Fibroblast of upper back skin (primary cell): Measurements from ENCODE around the gene CEMIP.

ENCODE experiments used
- DNase-seq: peaks from one replicate; pipeline ENCODE4 v3.0.0-alpha.2; 2013

Gene CEMIP, protein sequence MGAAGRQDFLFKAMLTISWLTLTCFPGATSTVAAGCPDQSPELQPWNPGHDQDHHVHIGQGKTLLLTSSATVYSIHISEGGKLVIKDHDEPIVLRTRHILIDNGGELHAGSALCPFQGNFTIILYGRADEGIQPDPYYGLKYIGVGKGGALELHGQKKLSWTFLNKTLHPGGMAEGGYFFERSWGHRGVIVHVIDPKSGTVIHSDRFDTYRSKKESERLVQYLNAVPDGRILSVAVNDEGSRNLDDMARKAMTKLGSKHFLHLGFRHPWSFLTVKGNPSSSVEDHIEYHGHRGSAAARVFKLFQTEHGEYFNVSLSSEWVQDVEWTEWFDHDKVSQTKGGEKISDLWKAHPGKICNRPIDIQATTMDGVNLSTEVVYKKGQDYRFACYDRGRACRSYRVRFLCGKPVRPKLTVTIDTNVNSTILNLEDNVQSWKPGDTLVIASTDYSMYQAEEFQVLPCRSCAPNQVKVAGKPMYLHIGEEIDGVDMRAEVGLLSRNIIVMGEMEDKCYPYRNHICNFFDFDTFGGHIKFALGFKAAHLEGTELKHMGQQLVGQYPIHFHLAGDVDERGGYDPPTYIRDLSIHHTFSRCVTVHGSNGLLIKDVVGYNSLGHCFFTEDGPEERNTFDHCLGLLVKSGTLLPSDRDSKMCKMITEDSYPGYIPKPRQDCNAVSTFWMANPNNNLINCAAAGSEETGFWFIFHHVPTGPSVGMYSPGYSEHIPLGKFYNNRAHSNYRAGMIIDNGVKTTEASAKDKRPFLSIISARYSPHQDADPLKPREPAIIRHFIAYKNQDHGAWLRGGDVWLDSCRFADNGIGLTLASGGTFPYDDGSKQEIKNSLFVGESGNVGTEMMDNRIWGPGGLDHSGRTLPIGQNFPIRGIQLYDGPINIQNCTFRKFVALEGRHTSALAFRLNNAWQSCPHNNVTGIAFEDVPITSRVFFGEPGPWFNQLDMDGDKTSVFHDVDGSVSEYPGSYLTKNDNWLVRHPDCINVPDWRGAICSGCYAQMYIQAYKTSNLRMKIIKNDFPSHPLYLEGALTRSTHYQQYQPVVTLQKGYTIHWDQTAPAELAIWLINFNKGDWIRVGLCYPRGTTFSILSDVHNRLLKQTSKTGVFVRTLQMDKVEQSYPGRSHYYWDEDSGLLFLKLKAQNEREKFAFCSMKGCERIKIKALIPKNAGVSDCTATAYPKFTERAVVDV (N-terminal part only)

DNA sequence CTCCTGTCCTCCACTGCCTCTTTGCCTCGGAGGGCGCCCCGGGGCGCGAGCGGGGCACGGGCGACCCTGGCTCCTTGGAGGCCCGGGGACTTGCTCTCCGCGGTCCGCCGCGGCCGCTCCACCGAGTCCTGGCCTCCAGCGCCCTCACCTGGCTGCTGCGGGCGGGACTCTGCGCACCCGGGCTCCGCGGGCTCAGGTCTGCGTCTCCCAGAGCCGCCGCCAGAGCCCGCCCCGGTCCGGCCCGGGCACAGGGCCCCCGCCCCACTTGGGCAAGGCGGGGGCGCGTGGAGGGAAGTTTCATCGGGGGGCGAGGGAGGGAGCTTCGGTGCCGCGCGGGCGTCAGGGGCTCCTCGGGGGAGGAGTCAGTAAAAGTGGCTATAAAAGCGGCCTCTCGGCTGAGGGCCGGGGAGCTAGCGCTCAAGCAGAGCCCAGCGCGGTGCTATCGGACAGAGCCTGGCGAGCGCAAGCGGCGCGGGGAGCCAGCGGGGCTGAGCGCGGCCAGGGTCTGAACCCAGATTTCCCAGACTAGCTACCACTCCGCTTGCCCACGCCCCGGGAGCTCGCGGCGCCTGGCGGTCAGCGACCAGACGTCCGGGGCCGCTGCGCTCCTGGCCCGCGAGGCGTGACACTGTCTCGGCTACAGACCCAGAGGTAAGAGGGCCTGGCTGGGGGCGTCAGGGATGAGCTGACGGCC, at the start of gene CEMIP:
CEMIP (plus strand) TSS at position 407 of the 694 bp plus-strand sequence. CDS start 94,510 bp downstream, outside the sequence.
- DNase-seq, result peak; percentile 80

DNA sequence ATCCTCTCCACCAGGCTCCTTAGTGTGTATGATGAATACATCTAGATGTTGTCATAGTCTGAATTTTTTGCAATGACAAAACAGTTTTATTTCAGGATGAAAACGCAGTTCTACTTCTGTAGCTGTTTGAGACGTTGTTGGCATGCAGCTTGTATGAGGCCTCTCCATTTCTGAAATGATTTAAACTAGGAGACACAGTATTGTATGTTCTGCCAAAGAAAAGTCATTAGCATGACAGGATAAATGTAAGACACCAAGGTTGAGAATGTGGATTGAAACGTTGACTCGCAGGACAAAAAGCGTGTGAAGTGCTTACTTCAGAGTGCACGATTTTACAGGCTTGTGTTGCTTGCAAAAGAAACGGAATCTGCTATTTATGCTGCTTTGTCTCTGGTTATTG, 48.8 kb upstream of the CEMIP start:
- peak; percentile 28 for DNase-seq

DNA sequence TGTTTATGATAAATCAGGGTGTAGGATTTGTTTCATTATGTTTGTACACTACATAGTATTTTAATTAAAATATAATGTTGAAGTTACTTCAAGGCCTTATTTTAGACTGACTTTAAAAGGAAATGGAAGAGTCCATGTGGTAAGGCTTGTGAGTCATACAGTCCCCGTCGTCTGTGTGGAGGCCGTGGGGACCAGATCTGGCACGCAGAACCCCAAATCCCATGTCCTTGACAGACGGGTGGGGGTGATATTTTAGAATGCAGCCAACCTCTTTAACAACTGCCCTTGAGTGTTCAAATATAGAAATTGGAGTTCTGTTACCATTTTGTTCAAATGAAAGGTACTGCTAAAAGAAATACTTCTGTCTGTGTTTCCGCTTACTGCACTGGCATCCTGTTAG, 48.2 kb upstream of the CEMIP start:
- peak; percentile 20 for DNase-seq

DNA sequence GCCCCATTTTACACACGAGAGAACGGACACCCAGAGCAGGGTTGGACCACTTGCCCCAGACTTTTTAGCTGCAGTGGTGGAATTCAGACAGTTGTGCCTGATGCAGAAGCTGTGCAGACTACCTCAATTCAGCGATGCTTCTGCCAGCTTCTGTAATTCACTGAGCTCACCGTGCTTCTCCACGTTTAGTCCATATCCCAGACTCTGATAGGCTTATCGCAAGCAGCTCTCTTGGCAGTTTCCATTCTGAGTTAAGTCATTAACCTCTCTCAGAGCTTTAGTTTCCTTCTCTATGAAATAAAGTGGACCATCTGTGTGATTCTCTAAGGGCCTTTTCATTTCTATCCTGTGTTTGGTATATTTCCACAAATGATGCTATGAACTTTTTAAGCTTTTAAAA, 47.0 kb upstream of the CEMIP start:
- DNase-seq, result no peak

DNA sequence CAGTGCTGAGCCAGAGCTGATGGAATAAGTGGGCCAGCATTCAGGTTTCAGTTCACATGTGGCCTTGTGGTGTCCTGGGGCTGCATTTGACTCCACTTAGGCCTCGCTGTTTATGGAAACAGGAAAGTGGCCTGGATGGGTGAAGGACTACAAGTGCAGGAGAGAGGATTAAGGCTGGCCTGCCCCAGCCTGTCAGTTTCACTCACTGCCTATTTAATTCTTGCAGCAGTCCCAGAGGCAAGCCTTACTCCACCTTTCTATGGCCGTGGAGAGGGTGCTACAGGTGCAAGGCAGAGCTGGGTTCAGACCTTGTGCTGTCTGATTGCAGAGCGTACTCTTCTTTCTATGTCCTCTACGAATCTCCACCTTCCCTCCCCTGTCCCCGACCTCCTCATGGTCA, 46.4 kb upstream of the CEMIP start:
- no peak for DNase-seq

DNA sequence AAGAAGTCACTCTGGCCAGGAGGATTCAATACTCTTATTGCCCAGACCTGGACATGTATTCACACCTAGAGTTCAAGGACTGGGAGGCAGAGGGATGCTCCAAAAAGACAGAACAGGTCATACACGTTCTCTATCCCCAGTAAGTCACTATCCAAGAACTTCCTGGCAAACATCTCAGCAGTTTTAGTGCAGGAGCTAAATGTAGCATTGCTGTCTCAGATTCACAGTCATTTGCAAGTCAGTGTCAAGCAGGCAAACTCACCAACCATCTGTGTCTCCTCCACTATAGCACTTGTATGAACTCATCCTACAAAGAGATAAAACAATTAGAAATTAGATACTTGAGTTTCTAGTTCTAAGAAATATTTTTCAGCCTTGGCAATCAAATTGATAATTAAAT, 45.7 kb upstream of the CEMIP start:
- no peak for DNase-seq

DNA sequence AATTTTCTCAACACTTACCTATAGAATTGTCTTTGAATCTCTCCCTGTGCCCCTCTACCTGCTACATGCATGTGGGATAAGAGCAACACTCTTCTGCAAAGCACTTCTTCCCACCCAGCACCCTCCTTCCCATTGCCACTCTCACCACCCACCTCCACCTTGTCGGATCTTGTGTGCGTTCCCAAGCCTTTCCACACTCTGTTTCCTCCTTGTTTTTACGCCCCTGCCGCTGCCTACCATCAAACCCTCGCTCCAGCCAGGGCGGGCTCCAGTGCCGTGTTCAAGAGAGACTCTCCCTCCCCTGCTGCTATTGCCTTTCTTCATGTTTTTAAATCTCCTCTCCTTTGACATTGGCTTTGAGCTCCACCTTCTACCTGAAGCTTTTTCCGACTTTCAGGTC, 43.8 kb upstream of the CEMIP start:
- no peak for DNase-seq

DNA sequence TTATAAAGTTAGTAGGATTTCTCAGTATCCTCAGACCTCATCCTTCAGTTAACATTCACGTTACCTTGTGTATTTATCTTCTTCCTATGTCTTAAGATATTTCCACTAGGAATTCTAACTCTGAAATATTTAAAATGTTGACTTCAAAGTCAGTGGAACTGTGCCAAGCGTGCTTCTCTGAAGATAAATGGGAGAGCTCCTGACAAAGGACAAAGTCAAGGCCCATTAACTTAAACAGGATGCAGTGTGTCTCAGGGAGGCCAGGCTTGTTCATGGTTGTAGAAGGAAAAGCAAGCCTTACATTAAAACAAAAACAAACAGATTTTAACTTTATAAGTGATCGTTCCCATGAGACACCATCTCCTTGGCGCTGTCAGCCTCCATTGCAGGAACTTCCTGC, 42.6 kb upstream of the CEMIP start:
- peak; percentile 24 for DNase-seq

DNA sequence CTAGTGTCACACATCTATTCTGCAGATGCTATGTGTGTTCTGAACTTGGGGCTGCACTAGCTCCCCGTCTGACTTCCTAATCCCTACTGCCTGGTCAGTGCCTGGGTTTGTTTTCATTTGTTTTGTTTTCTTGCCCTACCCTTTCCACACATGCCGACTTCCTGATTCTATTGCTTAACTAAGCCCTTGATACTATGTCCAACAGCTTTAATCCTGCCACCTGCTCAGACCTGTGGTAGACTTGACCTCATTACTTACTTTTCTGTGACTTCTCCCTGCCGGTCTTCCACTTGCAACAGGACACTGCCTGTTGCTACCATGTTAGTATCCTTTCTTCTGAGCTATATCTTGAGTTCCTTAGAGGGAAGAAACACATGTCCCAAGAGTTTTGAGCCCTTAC, 39.3 kb upstream of the CEMIP start:
- DNase-seq, result no peak

DNA sequence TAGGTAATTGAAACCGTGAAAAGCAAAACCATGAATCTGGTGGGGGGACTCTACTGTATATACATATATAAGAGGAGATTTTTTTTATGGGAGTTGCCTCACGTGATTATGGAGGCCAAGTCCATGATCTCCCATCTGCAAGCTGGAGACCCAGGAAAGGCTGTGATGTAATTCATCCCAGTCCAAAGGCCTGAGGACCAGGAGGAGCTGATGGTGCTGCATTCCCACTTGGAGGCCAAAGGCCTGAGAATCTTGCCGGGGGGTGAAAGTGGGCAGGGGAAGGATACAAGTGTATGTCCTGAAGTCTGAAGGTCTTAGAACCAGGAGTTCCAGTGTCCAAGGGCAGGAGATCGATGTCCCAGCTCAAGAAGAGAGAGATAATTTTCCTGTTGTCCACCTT, 37.1 kb upstream of the CEMIP start:
- no peak for DNase-seq

DNA sequence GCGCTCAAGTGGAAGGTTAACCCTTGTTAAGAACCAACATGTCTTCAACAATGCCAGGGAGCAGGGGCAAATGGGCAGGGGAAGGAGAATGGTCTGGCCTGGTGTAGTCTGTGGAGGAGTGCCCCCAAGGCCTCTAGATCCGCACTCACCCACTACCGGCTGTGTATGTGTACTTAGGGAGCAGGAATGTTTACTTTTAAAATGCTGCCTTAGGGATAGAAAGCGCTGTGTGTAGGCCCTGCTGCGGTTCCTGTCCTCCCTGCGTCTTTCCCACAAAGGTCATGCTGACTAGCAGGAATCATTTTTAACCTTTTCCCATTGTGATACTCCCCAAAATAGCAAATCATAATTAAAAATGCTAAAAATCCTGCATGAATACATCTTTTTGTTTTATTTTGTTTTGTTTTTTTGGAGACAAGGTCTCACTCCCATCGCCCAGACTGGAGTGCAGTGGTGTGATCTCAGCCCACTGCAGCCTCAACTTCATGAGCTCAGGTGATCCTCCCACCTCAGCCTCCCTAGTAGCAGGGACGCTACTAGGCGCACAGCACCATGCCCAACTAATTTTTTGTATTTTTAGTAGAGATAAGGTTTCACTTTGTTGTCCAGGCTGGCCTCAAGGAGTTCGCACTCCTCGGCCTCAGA, 35.9 kb upstream of the CEMIP start:
- no peak for DNase-seq

DNA sequence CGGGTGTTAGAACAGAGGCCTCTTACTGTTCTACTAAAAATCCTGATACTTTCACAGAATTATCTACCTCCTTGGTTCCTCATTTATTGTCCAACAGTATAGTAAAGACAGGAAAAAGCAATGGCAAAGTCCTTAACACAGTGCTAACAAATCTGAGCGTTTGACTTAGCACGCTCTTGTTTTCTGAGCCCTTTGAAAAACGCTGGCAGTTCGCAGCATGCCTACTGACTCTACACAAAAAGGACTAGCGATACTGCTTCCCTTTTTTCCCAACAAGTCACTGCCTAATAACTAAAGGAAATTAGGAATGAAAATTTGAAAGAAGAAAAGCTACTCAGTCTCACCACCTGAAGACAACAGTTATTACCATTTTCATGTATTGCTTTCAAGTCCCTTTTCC, 34.8 kb upstream of the CEMIP start:
- DNase-seq, result no peak

DNA sequence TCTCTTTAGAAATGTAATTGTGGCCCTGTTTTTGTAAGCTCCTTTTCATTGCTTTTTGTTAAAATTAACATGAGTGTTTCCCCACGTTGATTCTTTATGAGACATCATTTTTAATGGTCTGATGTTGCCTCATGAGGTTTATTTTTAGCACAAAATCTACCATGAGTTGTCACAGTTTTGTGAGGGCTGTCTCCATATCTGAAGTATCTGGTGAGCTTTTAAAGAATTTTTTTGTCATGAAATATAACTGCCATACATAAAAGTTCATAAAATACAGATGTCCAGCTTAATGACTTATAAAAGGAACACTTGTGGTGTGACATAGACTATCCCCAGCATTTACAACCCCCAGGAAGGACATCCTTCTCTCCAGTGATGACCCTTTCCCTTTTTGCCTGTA, 34.3 kb upstream of the CEMIP start:
- DNase-seq, result peak; percentile 58

DNA sequence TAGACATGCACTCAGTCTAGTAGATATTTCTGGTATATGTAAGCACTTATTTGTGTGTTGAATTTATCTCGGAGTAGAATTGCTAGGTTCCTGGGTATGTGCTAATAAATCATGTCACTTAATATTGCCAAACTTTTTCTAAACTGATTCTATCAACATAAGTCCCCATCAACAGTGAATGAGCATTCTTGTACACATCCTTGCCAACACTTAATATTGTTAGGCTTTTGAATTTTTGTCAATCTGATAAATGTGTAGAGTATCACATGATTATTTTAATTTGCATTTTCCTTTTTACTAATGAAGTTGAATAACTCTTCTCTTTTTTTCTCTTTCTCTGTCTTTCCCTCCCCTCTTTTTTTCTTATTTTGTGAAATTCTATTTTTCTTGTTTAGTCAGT, 33.3 kb upstream of the CEMIP start:
- DNase-seq, result no peak

DNA sequence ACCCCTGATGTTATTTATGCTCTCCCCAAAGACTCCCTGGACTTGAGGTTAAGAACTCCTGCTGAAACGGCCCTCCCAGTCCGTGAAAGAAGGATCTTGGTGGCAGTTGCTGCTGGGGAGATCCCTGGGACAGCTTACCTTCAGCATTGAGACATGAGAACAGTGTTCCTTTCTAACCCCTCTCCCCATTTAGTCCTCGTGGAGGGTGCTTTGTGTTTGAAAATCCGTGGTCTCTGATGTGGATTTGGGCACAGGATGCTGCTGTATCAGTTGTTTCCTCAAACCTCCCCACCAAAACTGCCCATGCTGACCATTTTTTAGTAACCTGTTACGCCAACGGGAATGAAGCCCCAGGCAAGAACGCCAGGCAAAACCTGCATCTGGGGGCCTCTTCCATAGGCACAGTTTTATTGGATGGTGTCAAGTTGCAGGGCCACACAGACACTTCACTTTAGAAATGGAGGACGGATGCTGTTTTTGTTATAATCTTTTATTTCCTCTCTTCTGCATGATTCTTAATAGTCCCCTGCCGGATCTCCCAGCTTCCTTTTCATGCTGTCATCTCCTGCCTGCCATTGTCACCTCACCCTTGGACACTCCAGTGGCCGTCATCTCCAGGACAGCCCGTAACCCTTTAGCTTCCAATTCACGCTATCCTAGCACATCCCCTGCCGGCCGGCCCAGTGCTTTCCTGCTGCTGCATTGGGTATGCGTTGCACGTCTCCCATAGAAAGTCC, 31.7 kb upstream of the CEMIP start:
- no peak for DNase-seq

DNA sequence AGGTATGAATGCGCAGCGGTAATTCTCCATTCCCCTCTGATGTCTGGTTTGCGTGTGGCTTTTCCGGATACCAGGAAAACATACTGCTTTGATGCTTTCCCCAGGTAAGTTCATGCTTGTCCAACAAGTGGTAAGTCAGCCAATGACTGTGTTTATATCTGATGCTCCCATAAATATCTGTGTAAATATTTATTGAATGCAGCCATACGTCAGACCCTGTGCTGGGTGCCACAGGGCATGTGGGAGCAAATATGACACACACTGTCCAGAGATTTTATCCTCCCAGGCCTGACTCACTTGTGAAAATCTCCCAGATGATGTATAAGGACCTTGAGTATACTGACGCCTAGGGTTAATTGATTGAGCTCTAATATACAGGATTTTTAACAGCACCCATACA, 29.6 kb upstream of the CEMIP start:
- DNase-seq, result no peak

DNA sequence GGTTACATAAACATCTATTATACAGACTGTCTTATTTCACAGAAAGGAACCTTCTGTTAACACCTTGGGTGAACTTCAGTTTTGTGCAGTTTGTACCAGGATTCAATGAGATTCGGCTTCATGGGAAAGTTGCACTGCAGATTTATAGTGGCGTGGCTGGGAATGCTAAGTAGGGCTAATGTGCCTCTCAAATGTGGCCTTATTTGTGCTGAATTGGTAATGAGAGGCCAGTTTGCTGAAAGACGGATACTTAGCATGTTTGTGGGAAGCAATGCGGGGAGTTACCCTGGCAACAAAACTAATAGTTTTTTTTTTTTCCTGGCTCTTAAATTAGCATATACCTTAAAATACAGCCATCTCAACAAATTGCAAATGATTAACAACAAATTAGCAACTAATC, 28.6 kb upstream of the CEMIP start:
- no peak for DNase-seq

DNA sequence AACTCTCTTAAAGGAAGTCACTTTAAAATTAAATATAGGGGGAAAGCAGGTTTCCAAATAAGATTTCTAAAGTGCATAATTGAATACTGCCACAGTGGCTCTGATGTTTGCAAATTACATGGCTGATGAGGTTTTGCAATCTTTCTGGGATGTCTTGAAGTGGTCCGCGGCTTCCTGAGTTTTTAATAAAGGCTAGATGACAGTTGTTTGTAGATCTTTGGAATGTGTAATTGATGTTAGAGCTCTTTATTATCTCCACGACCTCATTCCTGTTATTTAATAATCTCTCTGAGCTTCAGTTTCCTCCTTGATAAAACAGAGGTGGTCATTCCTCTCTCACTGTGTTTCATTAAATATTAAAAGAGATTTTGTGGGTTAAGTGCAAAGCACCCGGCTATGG, 27.0 kb upstream of the CEMIP start:
- DNase-seq, result no peak

DNA sequence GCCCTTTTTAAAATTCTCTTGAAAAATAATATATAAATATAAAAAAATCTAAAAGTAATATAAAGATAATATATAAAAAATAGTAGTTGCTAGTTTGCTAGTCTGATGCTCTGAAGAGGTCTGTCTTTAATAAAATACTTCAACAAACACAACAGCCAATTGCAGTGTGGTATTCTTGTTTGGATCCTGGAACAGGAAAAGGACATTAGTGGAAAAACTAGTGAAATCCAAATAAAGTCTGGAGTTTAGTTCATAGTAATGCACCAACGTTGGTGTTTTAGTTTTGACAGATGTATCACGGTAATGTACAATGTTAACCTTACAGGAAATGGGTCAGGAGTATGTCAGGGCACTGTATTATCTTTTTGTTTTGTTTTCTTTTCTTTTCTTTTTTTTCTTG, 26.0 kb upstream of the CEMIP start:
- no peak for DNase-seq

DNA sequence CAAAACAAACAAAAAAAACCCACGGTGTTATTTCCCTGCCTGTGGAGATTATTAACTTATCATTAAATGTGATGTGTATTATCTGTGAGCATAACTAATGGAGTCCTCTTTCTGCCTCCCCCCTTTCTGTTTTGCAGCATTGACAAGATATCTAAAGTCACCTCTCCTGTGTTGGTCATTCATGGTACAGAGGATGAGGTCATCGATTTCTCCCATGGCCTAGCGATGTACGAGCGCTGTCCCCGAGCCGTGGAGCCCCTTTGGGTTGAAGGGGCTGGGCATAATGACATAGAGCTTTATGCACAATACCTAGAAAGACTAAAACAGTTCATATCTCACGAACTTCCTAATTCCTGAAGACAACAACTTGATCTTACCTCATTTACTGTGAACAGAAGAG, 25.2 kb upstream of the CEMIP start:
- no peak for DNase-seq

DNA sequence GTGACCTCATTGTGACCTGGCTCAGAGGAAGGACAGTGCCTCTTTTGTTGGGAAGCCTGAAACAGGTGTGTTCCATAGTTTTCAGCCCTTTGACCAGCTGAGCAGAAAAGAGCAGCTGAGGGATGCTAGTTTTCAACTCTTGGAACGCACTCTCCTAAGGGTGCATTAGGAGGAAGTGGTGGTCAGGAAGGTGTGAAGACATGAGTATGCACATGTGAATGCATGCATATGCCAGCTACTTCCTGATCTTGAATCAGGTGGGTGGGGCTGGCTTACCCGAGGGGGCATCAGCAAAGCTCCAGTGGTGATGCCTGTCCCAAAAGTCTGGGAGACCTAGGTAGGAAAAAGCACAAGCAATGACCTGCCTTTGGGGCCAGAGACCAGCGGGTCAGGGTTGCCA, 23.3 kb upstream of the CEMIP start:
- no peak for DNase-seq
